Endothelial cell of umbilical vein (primary cell): ENCODE results near the gene MARF1. TPM values are rescaled to one million over a fixed set of nuclear protein-coding genes. Genes with fewer than 3 reads are reported as not detected.

Source experiments
- BruUV-seq: library from RNA; stranded (reverse); fragments of 400-500 nt; replicated peaks from 2 replicates; lab custom pipeline; 2021; lab: Mats Ljungman, UMichigan
- CTCF ChIA-PET: fragments of 300-600, 350-600 bp; sonication (Branson Sonifier 250); formaldehyde crosslinking; loops from one replicate; lab custom pipeline; 2021; ENCODE audit warnings: antibody characterized with exemption, inconsistent platforms; lab: Charles Lee
- POLR2A ChIA-PET: fragments of 300-600, 350-600 bp; sonication (Branson Sonifier 250); formaldehyde crosslinking; loops from one replicate; lab custom pipeline; 2021; ENCODE audit warnings: antibody characterized with exemption, inconsistent platforms; lab: Charles Lee
- DNase-seq: peaks from one replicate; pipeline ENCODE4 v3.0.0-alpha.2; 2011; ENCODE audit warnings: low read depth, low spot score
- FAIRE-seq: peaks from 2 replicates; lab custom pipeline; 2011; peaks lifted over from hg19 to GRCh38; lab: Jason Lieb, UNC
- H2AFZ ChIP-seq: 2 replicates; pipeline ENCODE4 v1.6.0; 2012; ENCODE audit warnings: low read depth, low read length, control low read depth, inconsistent platforms
- H3K27ac ChIP-seq: 2 replicates; pipeline ENCODE4 v1.5.1; 2011; ENCODE audit warnings: low read depth, mild to moderate bottlenecking, control low read depth, low read length, moderate library complexity; ENCODE audit not compliant: insufficient read depth
- H3K27me3 ChIP-seq, 2 experiments: 2 replicates each; pipeline versions ENCODE4 v1.6.0 to v1.6.1; 2011; ENCODE audit warnings: low read length in 2 of 2, mixed read lengths in 1 of 2; ENCODE audit not compliant: control insufficient read depth in 2 of 2, insufficient read depth in 2 of 2
- H3K36me3 ChIP-seq, 2 experiments: 2 replicates in 1 of 2; 3 replicates in 1 of 2; pipeline ENCODE4 v1.5.1; 2011; ENCODE audit warnings: low read length in 2 of 2, mild to moderate bottlenecking in 1 of 2, moderate library complexity in 1 of 2; ENCODE audit not compliant: control insufficient read depth in 2 of 2, insufficient read depth in 2 of 2; ENCODE audit errors: extremely low read depth in 1 of 2
- H3K4me1 ChIP-seq: 3 replicates; pipeline ENCODE4 v1.5.1; 2011; ENCODE audit warnings: mild to moderate bottlenecking, low read length; ENCODE audit not compliant: control insufficient read depth, insufficient read depth; ENCODE audit errors: extremely low read depth
- H3K4me2 ChIP-seq: 2 replicates; pipeline ENCODE4 v1.6.1; 2011; ENCODE audit warnings: low read length, control low read depth, mixed read lengths; ENCODE audit not compliant: insufficient read depth
- H3K4me3 ChIP-seq, 3 experiments: fragments of 200-600 bp in 1 of 3; sonication (generic), shearing (Covaris generic) in 1 of 3; replicated peaks in 1 of 3; 2 replicates each; pipeline ENCODE4 v1.5.1; 2011 to 2016; ENCODE audit warnings: control low read depth in 3 of 3, low read length in 3 of 3, mild to moderate bottlenecking in 2 of 3, inconsistent platforms in 1 of 3, low read depth in 1 of 3, moderate library complexity in 1 of 3; ENCODE audit not compliant: insufficient read depth in 1 of 3
- H3K79me2 ChIP-seq: 2 replicates; pipeline ENCODE4 v1.6.0; 2012; ENCODE audit warnings: low read length, inconsistent platforms; ENCODE audit not compliant: control insufficient read depth, insufficient read depth
- H3K9ac ChIP-seq: replicated peaks from 2 replicates; pipeline ENCODE3; 2011; ENCODE audit warnings: low read length, control low read depth; ENCODE audit not compliant: insufficient read depth; ENCODE audit errors: extremely low read depth
- H3K9me1 ChIP-seq: replicated peaks from 3 replicates; pipeline ENCODE4 v1.6.0; 2011; ENCODE audit warnings: mild to moderate bottlenecking, low read length; ENCODE audit not compliant: control insufficient read depth, insufficient read depth; ENCODE audit errors: extremely low read depth
- H3K9me3 ChIP-seq: replicated peaks from 2 replicates; pipeline ENCODE4 v1.5.1; 2012; ENCODE audit warnings: low read length, inconsistent platforms; ENCODE audit not compliant: control insufficient read depth, insufficient read depth
- H4K20me1 ChIP-seq: replicated peaks from 2 replicates; pipeline ENCODE3; 2011; ENCODE audit warnings: mild to moderate bottlenecking, low read length; ENCODE audit not compliant: control insufficient read depth, insufficient read depth; ENCODE audit errors: extremely low read depth
- EZH2 ChIP-seq: IDR thresholded peaks from 2 replicates; pipeline ENCODE4 v1.6.1; 2012; ENCODE audit warnings: borderline replicate concordance, low read depth, mild to moderate bottlenecking, moderate library complexity, low read length, inconsistent platforms; ENCODE audit not compliant: severe bottlenecking
- FOS ChIP-seq: IDR thresholded peaks from 2 replicates; pipeline ENCODE4 v1.6.1; 2011; ENCODE audit warnings: mild to moderate bottlenecking, low read length, moderate library complexity, borderline replicate concordance; ENCODE audit not compliant: insufficient read depth
- GATA2 ChIP-seq: IDR thresholded peaks from 2 replicates; pipeline ENCODE4 v1.7.0; 2011; ENCODE audit warnings: low read depth, mild to moderate bottlenecking, moderate library complexity, mixed read lengths, low read length; ENCODE audit not compliant: insufficient read length, insufficient read depth
- JUN ChIP-seq: IDR thresholded peaks from 2 replicates; pipeline ENCODE4 v1.6.1; 2011; ENCODE audit warnings: borderline replicate concordance, low read depth; ENCODE audit not compliant: insufficient read length, insufficient read depth
- MAX ChIP-seq: IDR thresholded peaks from 2 replicates; pipeline ENCODE4 v1.6.1; 2011; ENCODE audit not compliant: insufficient read depth, insufficient read length
- MYC ChIP-seq: IDR thresholded peaks from one replicate; pipeline ENCODE4 v1.6.1; 2011; ENCODE audit warnings: mild to moderate bottlenecking, low read depth, low read length
- POLR2A ChIP-seq: IDR thresholded peaks from 2 replicates; pipeline ENCODE4 v1.6.1; 2012; ENCODE audit warnings: low read depth, mild to moderate bottlenecking, control low read depth, low read length
- POLR2AphosphoS5 ChIP-seq: IDR thresholded peaks from 2 replicates; pipeline ENCODE4 v1.6.1; 2012; ENCODE audit warnings: low read depth, mild to moderate bottlenecking, control low read depth, low read length, moderate library complexity; ENCODE audit not compliant: insufficient read depth
- dilution Hi-C: fragments of 300-500 bp; cut with MboI; formaldehyde crosslinking; loops from one replicate; pipeline ENCODE4 v1.15.0; 2019; ENCODE audit warnings: low sequenced_read_pairs; ENCODE audit not compliant: extremely low pct_ligation_motif_present
- intact Hi-C: fragments of 100-400 bp; cut with micrococcal nuclease; formaldehyde crosslinking; loops from one replicate; pipeline ENCODE4 v1.10.0; 2022
- polyA plus RNA-seq, 4 experiments: library from polyadenylated mRNA; depleted of rRNA in 3 of 4; stranded (reverse) in 3 of 4; unstranded in 1 of 4; fragments of >200 nt; gene quantifications; 2 replicates each; pipeline versions ENCODE4 v1.2.1 to v1.2.3, GENCODE V29; 2011 to 2012; ENCODE audit warnings: missing spikeins in 1 of 4
- total RNA-seq: library from RNA; stranded (reverse); gene quantifications from 2 replicates; pipeline ENCODE4 v1.2.3, GENCODE V29; 2021
- TF ChIP-seq, protein P1 (sequence below), 2 donors: IDR thresholded peaks; 1 replicate in 1 of 2; 2 replicates in 1 of 2; pipeline ENCODE4 v1.5.1; 2011; ENCODE audit warnings: low read length in 2 of 2, mild to moderate bottlenecking in 2 of 2, moderate library complexity in 2 of 2, control low read depth in 1 of 2, inconsistent platforms in 1 of 2, low read depth in 1 of 2; ENCODE audit not compliant: insufficient read depth in 1 of 2; ENCODE audit errors: extremely low read depth in 1 of 2

Gene MARF1
- total and polyA plus RNA-seq, 2 donors (not counting 3 experiments of a cell fraction or from before 2014, with no cell fraction given), result 14.6 to 58.5 TPM

- H3K4me1 ChIP-seq, result no peaks in the 10 kb centered on the region
- no peaks in the 10 kb centered on the region for H3K36me3 ChIP-seq
- ChIA-PET CTCF (interaction anchor here (0.8 to 1.7 kb wide), 2 partner anchors 17 to 140 kb away, joined by 4 to 7 read pairs; no protein-coding TSS in a partner anchor), POLR2A (no interaction called here)
- no peaks in the 10 kb centered on the region for H3K27me3 ChIP-seq
- no peak for DNase-seq
- FAIRE-seq, result no peak
- no peak overlapping the region for H3K9ac ChIP-seq
- H2AFZ ChIP-seq, result no peak overlapping the region
- dilution Hi-C loops (no loop called here), intact Hi-C loops (no loop called here)
- no peaks in the 10 kb centered on the region for H3K9me3 ChIP-seq
- H3K9me1 ChIP-seq, result no peaks in the 10 kb centered on the region
- H3K27ac ChIP-seq, result no peak overlapping the region
- no peak overlapping the region for H3K4me2 ChIP-seq
- no peak overlapping the region for H3K4me3 ChIP-seq
- H4K20me1 ChIP-seq, result no peaks in the 10 kb centered on the region
- BruUV-seq, result no TSS peak
- H3K79me2 ChIP-seq, result no peaks in the 10 kb centered on the region
- TF ChIP-seq FOS, result no peak
- TF ChIP-seq POLR2AphosphoS5, result no peak
- no peak for TF ChIP-seq EZH2
- TF ChIP-seq GATA2, result no peak
Observed at GRCh38 chr16:15567823-15568222, 75.1 kb downstream of the MARF1 start.

- Histone ChIP-seq H3K9me1 (no peaks in the 10 kb centered on the region), H3K36me3 (no peaks in the 10 kb centered on the region), H3K4me1 (no peaks in the 10 kb centered on the region), H3K79me2 (no peaks in the 10 kb centered on the region), H4K20me1 (no peaks in the 10 kb centered on the region), H3K9me3 (no peaks in the 10 kb centered on the region), H3K27me3 (no peaks in the 10 kb centered on the region), H3K9ac (no peak overlapping the region), H3K27ac (no peak overlapping the region), H2AFZ (no peak overlapping the region), H3K4me2 (no peak overlapping the region), H3K4me3 (no peak overlapping the region)
- POLR2A ChIA-PET, result no interaction called here
- CTCF ChIA-PET, result interaction anchor here (0.9 to 1.7 kb wide), 2 partner anchors 15 kb away, joined by 3 to 7 read pairs; no protein-coding TSS in a partner anchor
- dilution Hi-C loops, result no loop called here
- no peak for FAIRE-seq
- no TSS peak for BruUV-seq
- TF ChIP-seq MAX (no peak), GATA2 (no peak), MYC (no peak), JUN (no peak), POLR2AphosphoS5 (no peak), EZH2 (no peak), FOS (no peak), POLR2A (no peak)
- TF ChIP-seq, protein P1, sequence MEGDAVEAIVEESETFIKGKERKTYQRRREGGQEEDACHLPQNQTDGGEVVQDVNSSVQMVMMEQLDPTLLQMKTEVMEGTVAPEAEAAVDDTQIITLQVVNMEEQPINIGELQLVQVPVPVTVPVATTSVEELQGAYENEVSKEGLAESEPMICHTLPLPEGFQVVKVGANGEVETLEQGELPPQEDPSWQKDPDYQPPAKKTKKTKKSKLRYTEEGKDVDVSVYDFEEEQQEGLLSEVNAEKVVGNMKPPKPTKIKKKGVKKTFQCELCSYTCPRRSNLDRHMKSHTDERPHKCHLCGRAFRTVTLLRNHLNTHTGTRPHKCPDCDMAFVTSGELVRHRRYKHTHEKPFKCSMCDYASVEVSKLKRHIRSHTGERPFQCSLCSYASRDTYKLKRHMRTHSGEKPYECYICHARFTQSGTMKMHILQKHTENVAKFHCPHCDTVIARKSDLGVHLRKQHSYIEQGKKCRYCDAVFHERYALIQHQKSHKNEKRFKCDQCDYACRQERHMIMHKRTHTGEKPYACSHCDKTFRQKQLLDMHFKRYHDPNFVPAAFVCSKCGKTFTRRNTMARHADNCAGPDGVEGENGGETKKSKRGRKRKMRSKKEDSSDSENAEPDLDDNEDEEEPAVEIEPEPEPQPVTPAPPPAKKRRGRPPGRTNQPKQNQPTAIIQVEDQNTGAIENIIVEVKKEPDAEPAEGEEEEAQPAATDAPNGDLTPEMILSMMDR (IDR thresholded peaks at IDR 0.05; ENCODE audit: extremely low read depth in 1 of 2, insufficient read depth in 1 of 2, low read depth in 1 of 2, low read length in 2 of 2), result no peak
- no peak for DNase-seq
- intact Hi-C loops, result no loop called here
Observed at GRCh38 chr16:15566095-15566494, 76.9 kb downstream of the MARF1 start.
